Calu3 (cell line): ENCODE measurements around the gene TRIM5. TPM values are rescaled to one million over a fixed set of nuclear protein-coding genes. Genes with fewer than 3 reads are reported as not detected.

Source experiments
- BruUV-seq: library from RNA; stranded (reverse); fragments of 400-500 nt; replicated peaks from 2 replicates; lab custom pipeline; 2021; lab: Mats Ljungman, UMichigan
- CTCF ChIA-PET: fragments of 300-600 bp; sonication (Branson Sonifier 250); formaldehyde crosslinking; loops from one replicate; lab custom pipeline; 2022; ENCODE audit warnings: antibody characterized with exemption; lab: Charles Lee
- DNase-seq: peaks from one replicate; pipeline ENCODE4 v3.0.0; 2022
- H3K27ac Mint-ChIP-seq: one replicate; pipeline ENCODE4 v1.8.0; 2022; ENCODE audit warnings: mixed read lengths; ENCODE audit not compliant: unreplicated experiment
- H3K27me3 Mint-ChIP-seq: one replicate; pipeline ENCODE4 v1.8.0; 2022; ENCODE audit warnings: mixed read lengths; ENCODE audit not compliant: unreplicated experiment
- H3K36me3 Mint-ChIP-seq: one replicate; pipeline ENCODE4 v1.8.0; 2022; ENCODE audit warnings: mild to moderate bottlenecking, moderate library complexity, mixed read lengths; ENCODE audit not compliant: insufficient read depth, unreplicated experiment
- H3K4me1 Mint-ChIP-seq: one replicate; pipeline ENCODE4 v1.8.0; 2022; ENCODE audit warnings: mild to moderate bottlenecking, low read depth, mixed read lengths; ENCODE audit not compliant: unreplicated experiment
- H3K4me3 Mint-ChIP-seq: one replicate; pipeline ENCODE4 v1.8.0; 2022; ENCODE audit warnings: mild to moderate bottlenecking, low read depth, moderate library complexity, mixed read lengths; ENCODE audit not compliant: unreplicated experiment
- H3K9me3 Mint-ChIP-seq: one replicate; pipeline ENCODE4 v1.8.0; 2022; ENCODE audit warnings: low read depth, mixed read lengths; ENCODE audit not compliant: unreplicated experiment
- intact Hi-C: fragments of 100-400 bp; cut with micrococcal nuclease; formaldehyde crosslinking; loops from one replicate; pipeline ENCODE4 v1.10.0; 2022; ENCODE audit not compliant: unreplicated experiment
- total RNA-seq: library from RNA; stranded (reverse); gene quantifications from 2 replicates; pipeline ENCODE4 v1.2.3, GENCODE V29; 2022
- TF ChIP-seq, protein P1 (sequence below): fragments of 200-600 bp; IDR thresholded peaks from one replicate; pipeline ENCODE4 v1.8.0; 2022; ENCODE audit warnings: antibody characterized with exemption; ENCODE audit not compliant: unreplicated experiment

TRIM5 gene
- total RNA-seq, 1 experiment from 2014 or later: 36.8 TPM

GRCh38 chr11:5674391-5674790 lies 10.5 kb downstream of the TRIM5 start:
- no peak overlapping the region for H3K27ac Mint-ChIP-seq
- DNase-seq: no peak
- H3K4me3 Mint-ChIP-seq: no peak overlapping the region
- TF ChIP-seq, protein P1, sequence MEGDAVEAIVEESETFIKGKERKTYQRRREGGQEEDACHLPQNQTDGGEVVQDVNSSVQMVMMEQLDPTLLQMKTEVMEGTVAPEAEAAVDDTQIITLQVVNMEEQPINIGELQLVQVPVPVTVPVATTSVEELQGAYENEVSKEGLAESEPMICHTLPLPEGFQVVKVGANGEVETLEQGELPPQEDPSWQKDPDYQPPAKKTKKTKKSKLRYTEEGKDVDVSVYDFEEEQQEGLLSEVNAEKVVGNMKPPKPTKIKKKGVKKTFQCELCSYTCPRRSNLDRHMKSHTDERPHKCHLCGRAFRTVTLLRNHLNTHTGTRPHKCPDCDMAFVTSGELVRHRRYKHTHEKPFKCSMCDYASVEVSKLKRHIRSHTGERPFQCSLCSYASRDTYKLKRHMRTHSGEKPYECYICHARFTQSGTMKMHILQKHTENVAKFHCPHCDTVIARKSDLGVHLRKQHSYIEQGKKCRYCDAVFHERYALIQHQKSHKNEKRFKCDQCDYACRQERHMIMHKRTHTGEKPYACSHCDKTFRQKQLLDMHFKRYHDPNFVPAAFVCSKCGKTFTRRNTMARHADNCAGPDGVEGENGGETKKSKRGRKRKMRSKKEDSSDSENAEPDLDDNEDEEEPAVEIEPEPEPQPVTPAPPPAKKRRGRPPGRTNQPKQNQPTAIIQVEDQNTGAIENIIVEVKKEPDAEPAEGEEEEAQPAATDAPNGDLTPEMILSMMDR: no peak
- no TSS peak for BruUV-seq
- no peaks in the 10 kb centered on the region for H3K9me3 Mint-ChIP-seq
- CTCF ChIA-PET: no interaction called here
- no peaks in the 10 kb centered on the region for H3K27me3 Mint-ChIP-seq
- H3K4me1 Mint-ChIP-seq: no peaks in the 10 kb centered on the region
- peaks cover 13% of the 10 kb centered on the region for H3K36me3 Mint-ChIP-seq
- intact Hi-C loops: no loop called here

- no TSS peak for BruUV-seq
- TF ChIP-seq, protein P1: no peak
- Mint-ChIP-seq H3K27ac (no peak overlapping the region), H3K4me3 (no peak overlapping the region), H3K9me3 (no peaks in the 10 kb centered on the region), H3K36me3 (peaks cover 26% of the 10 kb centered on the region), H3K27me3 (no peaks in the 10 kb centered on the region), H3K4me1 (no peaks in the 10 kb centered on the region)
- intact Hi-C loops: no loop called here
- CTCF ChIA-PET: no interaction called here
- DNase-seq: no peak
Measured at GRCh38 chr11:5671831-5672230, 13.0 kb downstream of the TRIM5 start.

DNA sequence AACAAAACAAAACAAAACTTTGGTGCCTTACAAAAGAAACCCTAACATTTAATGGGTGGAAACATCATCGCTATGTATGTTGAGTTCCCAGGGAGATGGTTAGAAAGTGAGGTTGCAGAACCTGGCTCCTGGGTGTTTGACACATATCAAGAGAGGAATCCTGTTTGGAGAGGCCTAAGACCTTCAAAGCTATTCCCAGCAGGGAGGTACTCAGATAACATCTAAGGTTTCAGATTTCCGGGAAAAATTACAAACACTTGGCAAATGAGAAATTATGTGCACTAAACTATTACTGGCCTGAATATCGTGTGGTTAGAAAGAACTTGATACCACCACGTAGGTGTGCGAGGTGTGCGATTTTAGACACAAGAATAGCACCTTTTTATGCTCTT lies 18.5 kb downstream of the TRIM5 start:
- H3K4me1 Mint-ChIP-seq: no peaks in the 10 kb centered on the region
- no TSS peak for BruUV-seq
- no peaks in the 10 kb centered on the region for H3K9me3 Mint-ChIP-seq
- CTCF ChIA-PET: no interaction called here
- TF ChIP-seq, protein P1: no peak
- no peak overlapping the region for H3K27ac Mint-ChIP-seq
- H3K27me3 Mint-ChIP-seq: no peaks in the 10 kb centered on the region
- no peak overlapping the region for H3K4me3 Mint-ChIP-seq
- H3K36me3 Mint-ChIP-seq: peaks cover 23% of the 10 kb centered on the region
- intact Hi-C loops: no loop called here
- DNase-seq: no peak

- Mint-ChIP-seq H3K9me3 (no peaks in the 10 kb centered on the region), H3K36me3 (peaks cover 23% of the 10 kb centered on the region), H3K4me1 (no peaks in the 10 kb centered on the region), H3K27me3 (no peaks in the 10 kb centered on the region), H3K4me3 (no peak overlapping the region), H3K27ac (no peak overlapping the region)
- TF ChIP-seq, protein P1: no peak
- CTCF ChIA-PET: interaction anchor here (0.7 kb wide), 1 partner anchor 176 kb away, joined by 4 read pairs; no protein-coding TSS in a partner anchor
- BruUV-seq: no TSS peak
- no peak for DNase-seq
- intact Hi-C loops: no loop called here
Measured at GRCh38 chr11:5665746-5666401, 19.0 kb downstream of the TRIM5 start.
